ENCODE data around the gene OVCH1. TPM values are rescaled to one million over a fixed set of nuclear protein-coding genes. Genes with fewer than 3 reads are reported as not detected.

OVCH1 gene, protein sequence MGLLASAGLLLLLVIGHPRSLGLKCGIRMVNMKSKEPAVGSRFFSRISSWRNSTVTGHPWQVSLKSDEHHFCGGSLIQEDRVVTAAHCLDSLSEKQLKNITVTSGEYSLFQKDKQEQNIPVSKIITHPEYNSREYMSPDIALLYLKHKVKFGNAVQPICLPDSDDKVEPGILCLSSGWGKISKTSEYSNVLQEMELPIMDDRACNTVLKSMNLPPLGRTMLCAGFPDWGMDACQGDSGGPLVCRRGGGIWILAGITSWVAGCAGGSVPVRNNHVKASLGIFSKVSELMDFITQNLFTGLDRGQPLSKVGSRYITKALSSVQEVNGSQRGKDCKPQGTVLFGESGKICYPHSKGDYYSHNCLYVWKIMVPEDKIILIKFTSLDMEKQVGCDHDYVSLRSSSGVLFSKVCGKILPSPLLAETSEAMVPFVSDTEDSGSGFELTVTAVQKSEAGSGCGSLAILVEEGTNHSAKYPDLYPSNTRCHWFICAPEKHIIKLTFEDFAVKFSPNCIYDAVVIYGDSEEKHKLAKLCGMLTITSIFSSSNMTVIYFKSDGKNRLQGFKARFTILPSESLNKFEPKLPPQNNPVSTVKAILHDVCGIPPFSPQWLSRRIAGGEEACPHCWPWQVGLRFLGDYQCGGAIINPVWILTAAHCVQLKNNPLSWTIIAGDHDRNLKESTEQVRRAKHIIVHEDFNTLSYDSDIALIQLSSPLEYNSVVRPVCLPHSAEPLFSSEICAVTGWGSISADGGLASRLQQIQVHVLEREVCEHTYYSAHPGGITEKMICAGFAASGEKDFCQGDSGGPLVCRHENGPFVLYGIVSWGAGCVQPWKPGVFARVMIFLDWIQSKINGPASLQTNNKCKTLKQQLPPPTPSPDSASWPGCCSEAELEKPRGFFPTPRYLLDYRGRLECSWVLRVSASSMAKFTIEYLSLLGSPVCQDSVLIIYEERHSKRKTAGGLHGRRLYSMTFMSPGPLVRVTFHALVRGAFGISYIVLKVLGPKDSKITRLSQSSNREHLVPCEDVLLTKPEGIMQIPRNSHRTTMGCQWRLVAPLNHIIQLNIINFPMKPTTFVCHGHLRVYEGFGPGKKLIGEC
- total RNA-seq = 3.2 TPM
- long read RNA-seq, partial matches to known transcripts = 1 of 5 reads
- long read RNA-seq, other reads (novel, unspliced or antisense) = 4 of 5 reads

GRCh38 chr12:29497588-29497987 is at the start of gene OVCH1:
Gene OVCH1, minus strand, starts transcription at chr12:29497686. Its CDS starts 0 bp downstream, at chr12:29497686.
- intact Hi-C loops (cut with DNase I) = no loop called here
- ATAC-seq = peak in 1 of 2 donors; percentile 28
- no peaks in the 10 kb centered on the region for H3K36me3 ChIP-seq

GRCh38 chr12:29547151-29547632 is 49.7 kb upstream of the OVCH1 start:
- no peak for ATAC-seq
- TF ChIP-seq, protein P1, sequence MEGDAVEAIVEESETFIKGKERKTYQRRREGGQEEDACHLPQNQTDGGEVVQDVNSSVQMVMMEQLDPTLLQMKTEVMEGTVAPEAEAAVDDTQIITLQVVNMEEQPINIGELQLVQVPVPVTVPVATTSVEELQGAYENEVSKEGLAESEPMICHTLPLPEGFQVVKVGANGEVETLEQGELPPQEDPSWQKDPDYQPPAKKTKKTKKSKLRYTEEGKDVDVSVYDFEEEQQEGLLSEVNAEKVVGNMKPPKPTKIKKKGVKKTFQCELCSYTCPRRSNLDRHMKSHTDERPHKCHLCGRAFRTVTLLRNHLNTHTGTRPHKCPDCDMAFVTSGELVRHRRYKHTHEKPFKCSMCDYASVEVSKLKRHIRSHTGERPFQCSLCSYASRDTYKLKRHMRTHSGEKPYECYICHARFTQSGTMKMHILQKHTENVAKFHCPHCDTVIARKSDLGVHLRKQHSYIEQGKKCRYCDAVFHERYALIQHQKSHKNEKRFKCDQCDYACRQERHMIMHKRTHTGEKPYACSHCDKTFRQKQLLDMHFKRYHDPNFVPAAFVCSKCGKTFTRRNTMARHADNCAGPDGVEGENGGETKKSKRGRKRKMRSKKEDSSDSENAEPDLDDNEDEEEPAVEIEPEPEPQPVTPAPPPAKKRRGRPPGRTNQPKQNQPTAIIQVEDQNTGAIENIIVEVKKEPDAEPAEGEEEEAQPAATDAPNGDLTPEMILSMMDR (IDR thresholded peaks at IDR 0.05) = no peak
- intact Hi-C loops (cut with DNase I) = no loop called here
- no peak for DNase-seq
- peaks cover 1% of the 10 kb centered on the region for H3K27me3 ChIP-seq (ENCODE audit: low read depth)
- no peak overlapping the region for H3K4me3 ChIP-seq
- no peaks in the 10 kb centered on the region for H3K36me3 ChIP-seq
- H3K4me1 ChIP-seq = peaks cover 19% of the 10 kb centered on the region
- H3K27ac ChIP-seq = no peak overlapping the region
- no peaks in the 10 kb centered on the region for H3K9me3 ChIP-seq

More at GRCh38 chr12:29497588-29497987, at the start of gene OVCH1:
- Histone ChIP-seq H3K9me3 (no peaks in the 10 kb centered on the region), H3K4me3 (no peak within 1 kb of the TSS), H3K27me3 (ENCODE audit: low read depth) (no peaks in the 10 kb centered on the region), H3K4me1 (no peaks in the 10 kb centered on the region), H3K27ac (no peak within 1 kb of the TSS)
- TF ChIP-seq, protein P1 (IDR thresholded peaks at IDR 0.05) = no peak
- DNase-seq = no peak

- intact Hi-C loops (cut with DNase I) = no loop called here
- no peak for ATAC-seq
Observed at GRCh38 chr12:29546000-29546399, 48.5 kb upstream of the OVCH1 start.

DNA sequence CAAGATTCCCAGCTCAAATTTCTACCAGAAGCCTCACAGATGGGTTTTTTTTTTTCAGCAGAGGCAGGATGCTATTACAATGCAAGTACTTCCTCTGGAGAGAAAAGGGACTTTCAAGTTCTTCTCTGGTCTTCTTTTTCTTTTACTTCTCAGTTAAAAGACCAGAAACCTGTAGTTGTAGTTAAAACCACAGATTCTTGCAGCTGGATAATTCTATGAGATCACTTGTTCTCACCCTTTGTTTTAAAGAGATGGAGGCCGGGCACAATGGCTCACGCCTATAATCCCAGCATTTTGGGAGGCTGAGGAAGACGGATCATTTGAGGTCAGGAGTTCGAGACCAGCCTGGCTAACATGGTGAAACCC is 47.6 kb upstream of the OVCH1 start:
- no peak overlapping the region for H3K27ac ChIP-seq
- H3K36me3 ChIP-seq = no peaks in the 10 kb centered on the region
- TF ChIP-seq, protein P1 (IDR thresholded peaks at IDR 0.05) = no peak
- ATAC-seq = no peak
- peaks cover 20% of the 10 kb centered on the region for H3K4me1 ChIP-seq
- peaks cover 3% of the 10 kb centered on the region for H3K27me3 ChIP-seq (ENCODE audit: low read depth)
- no peak for DNase-seq
- H3K4me3 ChIP-seq = no peak overlapping the region
- intact Hi-C loops (cut with DNase I) = no loop called here
- H3K9me3 ChIP-seq = no peaks in the 10 kb centered on the region

More at GRCh38 chr12:29546000-29546399, 48.5 kb upstream of the OVCH1 start:
- no peak overlapping the region for H3K4me3 ChIP-seq
- H3K36me3 ChIP-seq = no peaks in the 10 kb centered on the region
- H3K9me3 ChIP-seq = no peaks in the 10 kb centered on the region
- TF ChIP-seq, protein P1 (IDR thresholded peaks at IDR 0.05) = no peak
- H3K4me1 ChIP-seq = peaks cover 20% of the 10 kb centered on the region
- peaks cover 3% of the 10 kb centered on the region for H3K27me3 ChIP-seq (ENCODE audit: low read depth)
- no peak overlapping the region for H3K27ac ChIP-seq
- DNase-seq = no peak

Data from lower lobe of right lung (tissue), 2 donors.